Activated CD4-positive, alpha-beta T cell treated with anti-CD3 and anti-CD28 coated beads, Interleukin-2, amount 50 U/mL, for 48 hours (primary cell): ENCODE measurements around the gene IP6K3.

Experiments
- DNase-seq, 2 experiments: peaks; one replicate each; pipeline ENCODE4 v3.0.0-alpha.2; 2020

IP6K3 gene

GRCh38 chr6:33738879-33739278 is 7.8 kb downstream of the IP6K3 start:
- no peak for DNase-seq

- DNase-seq: no peak
Measured at GRCh38 chr6:33738153-33738552, 8.6 kb downstream of the IP6K3 start.

GRCh38 chr6:33737267-33738026 is 9.3 kb downstream of the IP6K3 start:
- DNase-seq: no peak

- no peak for DNase-seq
Measured at GRCh38 chr6:33735216-33735615, 11.5 kb downstream of the IP6K3 start.

- DNase-seq: no peak
Measured at GRCh38 chr6:33733709-33734007, 13.0 kb downstream of the IP6K3 start.

GRCh38 chr6:33732817-33733708 is 13.6 kb downstream of the IP6K3 start:
- DNase-seq: no peak

- DNase-seq: no peak
Measured at GRCh38 chr6:33732385-33732784, 14.3 kb downstream of the IP6K3 start.

GRCh38 chr6:33731751-33732282 is 14.9 kb downstream of the IP6K3 start:
- DNase-seq: no peak

- DNase-seq: no peak
Measured at GRCh38 chr6:33731035-33731434, 15.7 kb downstream of the IP6K3 start.

- no peak for DNase-seq
Measured at GRCh38 chr6:33730611-33731010, 16.1 kb downstream of the IP6K3 start.

GRCh38 chr6:33729059-33729458 is 17.6 kb downstream of the IP6K3 start:
- DNase-seq: no peak

GRCh38 chr6:33728438-33728837 is 18.3 kb downstream of the IP6K3 start:
- no peak for DNase-seq

GRCh38 chr6:33727932-33728331 is 18.8 kb downstream of the IP6K3 start:
- DNase-seq: no peak

- DNase-seq: no peak
Measured at GRCh38 chr6:33727126-33727525, 19.6 kb downstream of the IP6K3 start.

GRCh38 chr6:33726696-33727095 is 20.0 kb downstream of the IP6K3 start:
- DNase-seq: no peak

GRCh38 chr6:33725891-33726673 is 20.6 kb downstream of the IP6K3 start:
- no peak for DNase-seq

GRCh38 chr6:33725222-33725621 is 21.5 kb downstream of the IP6K3 start:
- DNase-seq: no peak

- no peak for DNase-seq
Measured at GRCh38 chr6:33724102-33725023, 22.3 kb downstream of the IP6K3 start.

GRCh38 chr6:33723371-33724085 is 23.2 kb downstream of the IP6K3 start:
- DNase-seq: no peak

GRCh38 chr6:33722103-33722623 is 24.5 kb downstream of the IP6K3 start:
- no peak for DNase-seq

- DNase-seq: no peak
Measured at GRCh38 chr6:33721508-33721907, 25.2 kb downstream of the IP6K3 start.
